ENCODE results near the gene BTG2. TPM values are rescaled to one million over a fixed set of nuclear protein-coding genes. Genes with fewer than 3 reads are reported as not detected.
A peak's percentile ranks its signal among the peaks of the same experiment; 100 is the strongest.

Gene BTG2
- total RNA-seq, 4 donors from 2014 or later: 98.6 to 205 (median 131) TPM

GRCh38 chr1:203278082-203278884, 27.0 kb upstream of the BTG2 start:
- TF ChIP-seq POLR2A (IDR thresholded peaks at IDR 0.05): no peak
- no peak for TF ChIP-seq CTCF (IDR thresholded peaks at IDR 0.05)
- intact Hi-C loops (cut with DNase I; ENCODE audit: low total_unique reads): no loop called here
- H3K4me3 ChIP-seq (ENCODE audit: low read depth, poor library complexity, severe bottlenecking): no peak overlapping the region
- DNase-seq (ENCODE audit: low spot score in 2 of 2): peak; percentile 87 to 97
- 8 to 12% methylated on average over 13 of the region's 13 CpGs for WGBS, 2 donors

GRCh38 chr1:203278885-203279406, 26.4 kb upstream of the BTG2 start:
- 28% methylated on average over 8 of the region's 8 CpGs for WGBS, 2 donors
- no peak for DNase-seq (ENCODE audit: low spot score in 2 of 2)
- no peak overlapping the region for H3K4me3 ChIP-seq (ENCODE audit: low read depth, poor library complexity, severe bottlenecking)
- intact Hi-C loops (cut with DNase I; ENCODE audit: low total_unique reads): no loop called here
- TF ChIP-seq CTCF (IDR thresholded peaks at IDR 0.05): no peak
- no peak for TF ChIP-seq POLR2A (IDR thresholded peaks at IDR 0.05)

- intact Hi-C loops (cut with DNase I; ENCODE audit: low total_unique reads): no loop called here
- peak in 1 of 2 donors; percentile 77 for DNase-seq (ENCODE audit: low spot score in 2 of 2)
- no peak overlapping the region for H3K4me3 ChIP-seq (ENCODE audit: low read depth, poor library complexity, severe bottlenecking)
- WGBS, 2 donors: 87 to 98% methylated on average over 5 of the region's 5 CpGs
- TF ChIP-seq CTCF (IDR thresholded peaks at IDR 0.05): no peak
- no peak for TF ChIP-seq POLR2A (IDR thresholded peaks at IDR 0.05)
Observed at GRCh38 chr1:203280061-203280460, 25.3 kb upstream of the BTG2 start.

- DNase-seq (ENCODE audit: low spot score in 2 of 2): peak in 1 of 2 donors; percentile 83
- WGBS, 2 donors: 44 to 50% methylated on average over 3 of the region's 3 CpGs
- no peak overlapping the region for H3K4me3 ChIP-seq (ENCODE audit: low read depth, poor library complexity, severe bottlenecking)
- no peak for TF ChIP-seq POLR2A (IDR thresholded peaks at IDR 0.05)
- no peak for TF ChIP-seq CTCF (IDR thresholded peaks at IDR 0.05)
- intact Hi-C loops (cut with DNase I; ENCODE audit: low total_unique reads): no loop called here
Observed at GRCh38 chr1:203281033-203281432, 24.3 kb upstream of the BTG2 start.

GRCh38 chr1:203281851-203282661, 23.3 kb upstream of the BTG2 start:
- intact Hi-C loops (cut with DNase I; ENCODE audit: low total_unique reads): no loop called here
- TF ChIP-seq POLR2A (IDR thresholded peaks at IDR 0.05) (no peak), CTCF (IDR thresholded peaks at IDR 0.05) (no peak)
- peak in 1 of 2 donors; percentile 82 for DNase-seq (ENCODE audit: low spot score in 2 of 2)
- WGBS, 2 donors: 76 to 79% methylated on average over 10 of the region's 10 CpGs
- no peak overlapping the region for H3K4me3 ChIP-seq (ENCODE audit: low read depth, poor library complexity, severe bottlenecking)
